Peyer's patch (tissue), 4 donors: ENCODE measurements around the gene CAP1. TPM values are rescaled to one million over a fixed set of nuclear protein-coding genes. Genes with fewer than 3 reads are reported as not detected.

ENCODE experiments used
- DNase-seq, 3 donors: peaks; one replicate each; pipeline ENCODE4 v3.0.0-alpha.2; 2017 to 2019
- H3K27ac ChIP-seq, 4 donors: fragments of 200-600 bp; sonication (generic); one replicate each; pipeline ENCODE4 v1.5.1; 2016 to 2019
- H3K27me3 ChIP-seq, 2 donors: fragments of 200-600 bp; sonication (generic); one replicate each; pipeline ENCODE4 v1.5.1; 2019
- H3K36me3 ChIP-seq, 3 donors: fragments of 200-600 bp; sonication (generic); one replicate each; pipeline ENCODE4 v1.5.1; 2016 to 2019
- H3K4me1 ChIP-seq, 4 donors: fragments of 200-600 bp; sonication (generic); one replicate each; pipeline ENCODE4 v1.5.1; 2016 to 2019
- H3K4me3 ChIP-seq, 4 donors: fragments of 200-600 bp; sonication (generic); 1 replicate in 3 of 4; 2 replicates in 1 of 4; pipeline ENCODE4 v1.5.1; 2016 to 2019; ENCODE audit warnings: mild to moderate bottlenecking in 1 of 4
- H3K9me3 ChIP-seq, 4 donors: fragments of 200-600 bp; sonication (generic); one replicate each; pipeline ENCODE4 v1.5.1; 2016 to 2019; ENCODE audit warnings: mild to moderate bottlenecking in 1 of 4
- POLR2A ChIP-seq, 2 donors: fragments of 450-650 bp; IDR thresholded peaks; one replicate each; pipeline ENCODE4 v1.5.1; 2017; ENCODE audit warnings: antibody characterized with exemption in 2 of 2, mild to moderate bottlenecking in 2 of 2, moderate library complexity in 2 of 2
- total RNA-seq, 4 donors: library from RNA; depleted of rRNA; stranded (reverse); fragments of >200 nt; gene quantifications; one replicate each; pipeline ENCODE4 v1.1.0, GENCODE V29; 2016
- TF ChIP-seq, protein P1 (sequence below), 6 experiments: fragments of 450-650 bp in 4 of 6; fragments of 200-600 bp in 2 of 6; sonication (generic) in 1 of 6; IDR thresholded peaks; one replicate each; pipeline ENCODE4 v1.5.1; 2017 to 2019; ENCODE audit warnings: antibody characterized with exemption in 6 of 6, mild to moderate bottlenecking in 3 of 6, moderate library complexity in 1 of 6

The CAP1 gene
- total RNA-seq, 4 donors from 2014 or later, result 135 to 229 (median 182) TPM

DNA sequence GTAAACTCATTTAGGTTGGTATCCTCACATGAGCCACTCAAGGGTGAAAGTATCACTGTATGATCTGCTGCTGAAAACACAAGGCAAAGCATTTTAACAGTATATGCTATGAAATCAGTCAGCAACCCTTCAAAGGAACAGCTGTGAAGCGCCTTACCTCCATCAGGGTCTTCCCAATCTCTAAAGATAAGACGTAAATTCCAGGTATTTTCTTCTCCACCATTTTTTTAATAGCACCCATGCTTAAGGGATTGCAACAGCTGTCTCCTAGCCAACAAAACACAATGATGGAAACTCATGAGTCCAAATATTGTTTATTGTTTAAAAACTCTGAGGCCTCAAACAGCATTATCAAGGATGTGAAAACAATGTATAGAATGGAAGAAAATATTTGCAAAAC lies 51.7 kb downstream of the CAP1 start:
- Histone ChIP-seq H3K27me3 (no peaks in the 10 kb centered on the region), H3K4me3 (no peak overlapping the region), H3K36me3 (peaks cover 0 to 35% (median 3%) of the 10 kb centered on the region in 3 donors), H3K27ac (no peak overlapping the region), H3K4me1 (peaks cover 0 to 9% (median 0%) of the 10 kb centered on the region in 4 donors), H3K9me3 (no peaks in the 10 kb centered on the region)
- DNase-seq, result no peak
- TF ChIP-seq POLR2A (IDR thresholded peaks at IDR 0.05), result no peak
- TF ChIP-seq, protein P1, sequence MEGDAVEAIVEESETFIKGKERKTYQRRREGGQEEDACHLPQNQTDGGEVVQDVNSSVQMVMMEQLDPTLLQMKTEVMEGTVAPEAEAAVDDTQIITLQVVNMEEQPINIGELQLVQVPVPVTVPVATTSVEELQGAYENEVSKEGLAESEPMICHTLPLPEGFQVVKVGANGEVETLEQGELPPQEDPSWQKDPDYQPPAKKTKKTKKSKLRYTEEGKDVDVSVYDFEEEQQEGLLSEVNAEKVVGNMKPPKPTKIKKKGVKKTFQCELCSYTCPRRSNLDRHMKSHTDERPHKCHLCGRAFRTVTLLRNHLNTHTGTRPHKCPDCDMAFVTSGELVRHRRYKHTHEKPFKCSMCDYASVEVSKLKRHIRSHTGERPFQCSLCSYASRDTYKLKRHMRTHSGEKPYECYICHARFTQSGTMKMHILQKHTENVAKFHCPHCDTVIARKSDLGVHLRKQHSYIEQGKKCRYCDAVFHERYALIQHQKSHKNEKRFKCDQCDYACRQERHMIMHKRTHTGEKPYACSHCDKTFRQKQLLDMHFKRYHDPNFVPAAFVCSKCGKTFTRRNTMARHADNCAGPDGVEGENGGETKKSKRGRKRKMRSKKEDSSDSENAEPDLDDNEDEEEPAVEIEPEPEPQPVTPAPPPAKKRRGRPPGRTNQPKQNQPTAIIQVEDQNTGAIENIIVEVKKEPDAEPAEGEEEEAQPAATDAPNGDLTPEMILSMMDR (IDR thresholded peaks at IDR 0.05), result no peak

DNA sequence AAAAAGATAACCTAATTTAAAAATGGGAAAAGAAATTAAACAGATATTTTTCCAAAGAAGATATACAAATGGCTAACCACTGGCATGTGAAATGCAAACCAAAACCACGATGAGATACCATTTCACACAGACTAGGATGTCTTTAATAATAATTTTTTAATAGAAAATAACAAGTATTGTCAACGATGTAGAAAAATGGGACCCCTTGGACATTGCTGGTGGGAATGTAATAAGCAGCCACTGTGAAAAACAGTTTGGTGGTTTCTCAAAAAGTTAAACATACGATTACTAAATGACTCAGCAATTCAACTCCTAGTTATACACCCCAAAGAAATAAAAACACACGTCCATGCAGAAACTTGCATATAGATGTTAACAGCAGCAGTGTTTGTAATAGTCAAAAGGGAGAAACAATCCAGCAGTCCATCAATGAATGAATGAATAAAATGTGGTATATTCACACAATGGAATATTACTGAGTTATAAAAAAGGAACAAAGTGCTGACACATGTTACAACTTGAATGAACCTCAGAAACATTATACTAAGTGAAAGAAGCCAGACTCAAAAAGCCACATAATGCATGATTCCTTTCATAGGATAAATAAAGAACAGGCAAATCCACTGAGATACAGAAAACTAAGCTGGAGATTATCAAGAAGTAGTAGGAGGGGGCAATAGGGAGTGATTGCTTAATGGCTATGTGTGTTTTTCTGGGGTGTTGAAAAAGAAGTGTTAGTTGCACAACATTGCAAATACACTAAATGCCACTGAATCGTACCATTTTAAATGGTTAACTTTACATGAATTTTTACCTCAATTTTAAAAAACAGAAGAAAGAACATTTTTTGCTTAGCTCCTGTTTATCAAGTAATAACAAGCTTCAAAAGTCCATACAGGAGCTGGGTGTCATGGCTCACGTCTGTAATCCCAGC lies 52.4 kb downstream of the CAP1 start:
- Histone ChIP-seq H3K4me1 (peaks cover 0 to 13% (median 0%) of the 10 kb centered on the region in 4 donors), H3K36me3 (peaks cover 0 to 34% (median 3%) of the 10 kb centered on the region in 3 donors), H3K27me3 (no peaks in the 10 kb centered on the region), H3K27ac (no peak overlapping the region), H3K9me3 (no peaks in the 10 kb centered on the region), H3K4me3 (no peak overlapping the region)
- TF ChIP-seq, protein P1 (IDR thresholded peaks at IDR 0.05), result no peak
- TF ChIP-seq POLR2A (IDR thresholded peaks at IDR 0.05), result no peak
- no peak for DNase-seq

DNA sequence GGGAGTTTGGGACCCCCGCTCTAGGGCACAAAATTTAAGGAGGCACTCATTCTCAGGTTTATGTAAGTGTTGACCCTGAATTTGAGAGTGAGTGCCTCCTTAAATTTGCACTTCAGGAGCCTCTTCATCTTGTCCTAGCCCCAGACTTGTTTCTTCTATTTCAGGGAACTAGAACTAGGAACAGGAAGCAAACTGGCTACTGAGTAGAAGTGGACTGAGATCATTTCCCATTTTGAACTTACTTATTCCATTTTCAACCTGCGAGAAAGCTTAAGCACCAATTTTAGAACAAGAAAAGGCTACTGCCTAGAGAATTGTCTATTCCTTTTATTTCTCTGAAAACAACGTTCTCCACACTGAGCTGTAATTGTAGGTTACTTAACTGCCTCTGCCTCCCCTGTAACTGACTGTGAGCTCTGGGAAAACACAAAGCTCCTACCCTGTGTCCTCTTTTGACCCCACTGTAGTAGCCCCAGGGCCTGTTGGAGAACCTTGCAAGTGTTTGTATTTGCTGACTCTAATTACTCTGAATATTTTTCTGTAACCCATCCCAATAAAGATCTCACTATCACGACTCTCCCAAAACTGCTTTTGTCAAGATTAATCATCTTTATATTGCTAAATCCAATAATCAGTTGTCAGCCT lies 54.1 kb downstream of the CAP1 start:
- H3K4me1 ChIP-seq, result peaks cover 0 to 13% (median 0%) of the 10 kb centered on the region in 4 donors
- no peaks in the 10 kb centered on the region for H3K27me3 ChIP-seq
- TF ChIP-seq POLR2A (IDR thresholded peaks at IDR 0.05), result no peak
- TF ChIP-seq, protein P1 (IDR thresholded peaks at IDR 0.05), result no peak
- peaks cover 0 to 20% (median 3%) of the 10 kb centered on the region in 3 donors for H3K36me3 ChIP-seq
- H3K27ac ChIP-seq, result no peak overlapping the region
- H3K9me3 ChIP-seq, result no peaks in the 10 kb centered on the region
- H3K4me3 ChIP-seq, result no peak overlapping the region
- DNase-seq, result no peak

DNA sequence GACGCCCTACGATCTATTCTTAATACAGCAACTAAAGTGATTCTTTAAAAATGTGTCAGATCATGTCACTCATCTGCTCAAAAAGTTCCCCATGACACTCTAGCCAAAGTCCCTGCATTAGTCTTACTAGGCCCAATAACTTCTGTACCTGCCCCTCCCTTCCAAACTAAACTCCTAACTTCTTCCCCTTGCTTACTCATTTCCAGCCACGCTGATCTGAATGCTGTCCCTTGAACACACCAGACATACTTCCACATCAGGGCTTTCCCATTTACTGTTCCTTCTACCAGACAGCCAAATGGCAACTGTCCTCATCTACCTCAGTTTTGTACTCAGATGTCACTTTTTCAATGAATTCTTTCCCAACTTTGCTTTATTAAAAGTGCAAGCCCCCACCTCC lies 55.3 kb downstream of the CAP1 start:
- no peaks in the 10 kb centered on the region for H3K9me3 ChIP-seq
- H3K36me3 ChIP-seq, result peaks cover 0 to 8% (median 3%) of the 10 kb centered on the region in 3 donors
- no peak overlapping the region for H3K27ac ChIP-seq
- H3K27me3 ChIP-seq, result no peaks in the 10 kb centered on the region
- TF ChIP-seq, protein P1 (IDR thresholded peaks at IDR 0.05), result no peak
- TF ChIP-seq POLR2A (IDR thresholded peaks at IDR 0.05), result no peak
- no peak for DNase-seq
- H3K4me1 ChIP-seq, result peaks cover 0 to 13% (median 0%) of the 10 kb centered on the region in 4 donors
- no peak overlapping the region for H3K4me3 ChIP-seq

DNA sequence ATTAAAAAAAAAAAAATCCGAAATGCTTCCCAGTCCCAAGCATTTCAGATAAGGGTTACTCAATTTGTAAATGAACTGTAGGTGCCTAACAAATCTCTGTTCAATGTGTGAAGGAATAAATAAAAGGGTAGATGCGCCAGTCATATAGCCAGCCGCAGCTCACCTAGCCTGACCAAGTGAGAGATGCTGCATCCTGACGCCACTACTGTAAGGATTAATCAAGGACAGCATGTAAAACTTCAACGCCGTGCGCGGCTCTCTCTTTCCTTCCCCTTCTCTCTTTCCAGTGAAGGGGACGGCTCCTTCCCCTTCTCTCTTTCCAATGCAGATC lies 56.1 kb downstream of the CAP1 start:
- peak overlapping the region in 3 of 4 donors; percentile 55 to 75 (median 66) for H3K27ac ChIP-seq
- peak overlapping the region; percentile 55 to 85 (median 56) for H3K4me3 ChIP-seq

More for the DNA sequence above, 56.1 kb downstream of the CAP1 start:
- Histone ChIP-seq H3K4me1 (peaks cover 0 to 13% (median 0%) of the 10 kb centered on the region in 4 donors), H3K27me3 (no peaks in the 10 kb centered on the region), H3K9me3 (no peaks in the 10 kb centered on the region), H3K36me3 (peaks cover 0 to 3% (median 0%) of the 10 kb centered on the region in 3 donors)
- DNase-seq, result no peak
- TF ChIP-seq POLR2A (IDR thresholded peaks at IDR 0.05), result no peak
- TF ChIP-seq, protein P1 (IDR thresholded peaks at IDR 0.05), result no peak
